Stimulated activated CD8-positive, alpha-beta memory T cell treated with anti-CD3 and anti-CD28 coated beads, Interleukin-4, amount 100 ng/mL, for 4 hours (primary cell): ENCODE measurements around the gene SESTD1.
"Not testable (repeated sequence)": the region's sequence is repeated elsewhere in the genome, so short reads cannot be mapped to it uniquely, and the experiment has no call there.

Experiments used
- DNase-seq, 2 donors: peaks; one replicate each; pipeline ENCODE4 v3.0.0-alpha.2; 2020; ENCODE audit warnings: low read depth in 2 of 2, low spot score in 1 of 2

SESTD1 gene

DNA sequence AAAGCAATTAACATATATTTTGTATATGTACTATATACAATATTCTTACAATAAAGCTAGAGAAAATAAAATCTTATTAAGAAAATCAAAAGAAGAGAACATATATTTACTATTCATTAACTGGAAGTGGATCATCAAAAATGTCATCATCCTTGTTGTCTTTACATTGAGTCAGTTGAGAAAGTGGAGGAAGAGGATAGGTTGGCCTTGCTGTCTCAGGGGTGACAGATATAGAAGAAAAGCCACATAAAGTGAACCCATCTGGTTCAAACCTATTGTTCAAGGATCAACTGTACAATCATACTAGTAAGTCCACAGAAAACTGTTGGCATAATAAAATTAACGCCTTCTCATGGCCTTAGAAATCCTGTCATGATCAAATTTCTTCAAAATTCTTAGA, 26.6 kb downstream of the SESTD1 start:
- DNase-seq = no peak

DNA sequence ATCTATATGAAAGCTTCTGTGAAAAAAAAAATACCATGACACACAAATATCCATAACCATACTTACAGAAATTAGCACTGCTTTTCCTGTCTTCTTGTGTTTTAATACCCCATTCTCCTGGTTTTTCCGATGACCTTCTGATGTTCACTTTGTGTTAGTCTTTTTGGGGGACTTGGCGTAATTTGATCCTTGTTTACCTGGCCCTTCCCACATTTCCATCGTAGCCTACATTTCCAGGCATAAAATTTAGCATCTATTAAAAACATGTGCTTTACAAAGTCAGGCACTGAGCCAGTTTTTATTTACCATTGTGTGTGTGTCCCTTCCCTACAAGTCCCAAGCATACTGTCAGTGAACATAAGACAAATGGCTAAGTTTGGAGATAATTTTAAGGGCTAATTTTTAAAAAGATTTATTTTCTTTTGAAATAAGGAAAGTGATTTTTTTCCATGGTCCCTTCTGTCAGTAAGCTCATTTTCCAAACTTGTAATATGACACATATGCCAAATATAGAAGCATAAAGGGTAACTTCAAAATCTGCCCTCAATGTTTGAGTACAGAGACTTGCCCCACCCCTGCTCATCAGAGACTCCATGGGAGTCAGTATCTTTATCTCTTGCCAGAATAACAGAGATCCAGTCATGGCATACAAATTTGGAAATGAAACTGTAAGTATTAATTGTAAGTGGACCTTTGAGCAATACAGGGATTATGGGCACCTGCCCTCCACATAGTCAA, 27.3 kb downstream of the SESTD1 start:
- no peak for DNase-seq

DNA sequence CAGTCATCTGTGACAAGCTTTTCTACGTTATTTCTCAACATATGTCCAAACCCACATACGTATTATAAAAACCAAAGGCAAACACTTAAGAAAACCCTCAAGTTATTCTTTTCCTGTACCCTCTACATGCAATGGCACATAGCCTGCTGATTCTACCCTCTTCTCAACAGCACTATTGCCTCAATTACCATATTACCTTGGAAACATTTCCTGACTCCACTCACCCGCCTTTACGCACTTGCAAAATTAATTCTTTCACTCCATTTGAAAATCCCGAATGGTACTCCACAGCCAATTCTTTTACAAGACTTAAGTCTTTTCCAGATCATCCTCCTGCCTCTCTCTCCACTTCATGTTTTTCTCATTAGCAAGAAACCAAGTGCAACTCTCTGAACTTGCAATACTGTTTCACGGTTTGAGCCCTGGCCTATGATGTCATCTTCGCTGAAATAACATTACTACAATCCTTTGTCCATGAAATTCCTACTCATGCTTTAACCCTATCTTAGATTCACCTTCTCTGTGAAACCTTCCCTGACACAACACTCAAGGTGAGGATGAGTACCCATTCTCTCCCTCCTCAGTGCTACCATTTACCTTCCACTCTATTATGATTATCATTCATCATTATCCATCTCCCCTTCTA, 29.0 kb downstream of the SESTD1 start:
- DNase-seq = no peak

DNA sequence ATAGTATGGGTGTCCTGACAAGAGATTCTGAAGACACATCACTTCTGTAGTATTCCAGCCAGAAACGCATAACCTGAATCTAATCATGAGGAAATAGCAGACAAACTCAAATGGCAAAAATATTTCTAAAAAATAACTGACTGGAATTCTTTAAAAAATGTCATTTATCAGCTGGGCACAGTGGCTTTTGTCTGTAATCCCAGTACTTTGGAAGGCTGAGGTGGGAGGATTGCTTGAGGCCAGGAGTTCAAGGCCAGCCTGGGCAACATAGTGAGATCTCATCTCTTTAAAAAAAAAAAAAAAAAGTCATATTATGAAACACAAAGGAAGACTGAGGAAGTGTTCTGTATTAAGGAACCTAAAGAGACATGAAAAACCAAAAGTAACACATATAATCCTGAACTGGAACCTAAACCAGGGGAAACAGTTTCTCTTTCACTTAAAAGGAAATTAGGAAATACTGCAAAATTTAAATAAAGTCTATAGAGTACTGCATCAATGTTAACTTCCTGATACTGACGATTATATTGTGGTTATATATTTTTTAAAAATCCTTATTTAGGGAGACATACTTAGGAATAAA, 29.9 kb downstream of the SESTD1 start:
- DNase-seq = no peak

GRCh38 chr2:179233626-179234430, 30.8 kb downstream of the SESTD1 start:
- DNase-seq = no peak

DNA sequence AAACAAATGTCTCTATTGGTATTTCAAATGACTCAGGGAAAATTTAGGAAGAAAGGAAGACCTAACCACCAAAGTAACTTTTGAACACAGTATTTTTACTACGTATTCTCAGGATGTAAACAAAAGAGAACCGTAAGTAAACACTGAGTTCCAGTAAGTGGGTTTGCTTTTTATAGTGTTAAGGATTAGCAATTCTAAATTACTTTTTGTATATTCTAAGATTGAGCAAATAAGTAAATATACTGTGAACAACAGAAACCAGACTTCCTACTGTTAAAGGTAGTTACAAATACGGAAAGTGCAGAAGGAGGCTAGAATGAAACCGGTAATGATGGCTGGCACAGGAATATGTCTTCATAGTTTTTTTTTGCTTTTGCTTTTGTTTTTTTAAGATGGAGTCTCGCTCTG, 31.5 kb downstream of the SESTD1 start:
- DNase-seq = no peak

- DNase-seq = no peak
Observed at GRCh38 chr2:179226961-179227259, 37.7 kb downstream of the SESTD1 start.

DNA sequence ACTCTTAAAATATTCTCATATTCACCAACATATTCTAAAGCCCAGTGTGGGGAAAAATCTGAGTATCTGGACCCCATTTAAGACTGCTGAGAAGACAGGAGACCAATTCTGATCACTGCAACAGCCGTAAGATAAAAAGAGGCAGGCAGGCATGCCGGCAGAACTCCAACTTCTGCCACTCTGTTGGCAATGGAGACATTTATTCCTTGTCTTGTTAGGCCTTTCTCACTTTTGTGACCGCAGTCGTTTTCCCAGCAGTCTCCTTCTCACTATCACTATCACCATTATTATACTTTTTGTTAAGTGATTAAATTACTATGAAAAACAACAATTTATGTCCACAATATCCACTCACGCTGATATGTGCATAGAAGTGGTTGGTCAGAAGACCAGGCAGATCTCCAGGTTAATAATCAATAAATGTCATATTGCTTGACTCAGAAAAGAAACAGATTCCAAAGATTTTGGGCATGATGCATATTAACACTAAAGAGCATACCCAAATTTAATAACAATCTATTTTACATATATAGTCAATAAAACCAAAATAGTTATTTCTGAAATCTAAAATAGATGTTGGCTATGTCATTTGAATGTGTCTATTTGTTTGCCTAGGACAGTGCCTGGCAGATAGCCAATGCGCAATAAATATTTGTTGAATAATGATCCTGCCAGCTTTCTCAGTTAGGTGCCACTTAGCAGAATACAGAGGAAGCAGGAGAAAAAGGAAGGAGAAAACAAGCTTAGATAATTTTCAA, 38.2 kb downstream of the SESTD1 start:
- DNase-seq = no peak

DNA sequence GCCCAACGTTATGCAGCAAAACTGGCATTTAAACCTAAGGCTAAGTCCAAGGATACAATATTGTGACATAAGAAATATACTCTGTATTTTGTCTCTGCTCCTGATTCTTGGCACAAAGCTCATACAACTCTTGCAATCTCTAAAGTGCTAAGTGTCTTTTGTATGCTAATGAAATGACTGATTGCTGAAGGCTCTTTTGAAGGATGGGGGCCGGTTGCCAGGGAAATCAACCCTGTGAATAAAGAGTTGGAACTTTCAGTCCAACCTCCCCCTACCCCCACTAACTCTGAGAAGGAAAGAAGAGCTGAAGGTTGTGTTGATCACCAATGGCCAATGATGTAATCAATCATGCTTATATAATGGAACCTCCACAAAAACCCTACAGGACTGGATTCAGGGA, 40.3 kb downstream of the SESTD1 start:
- DNase-seq = no peak

GRCh38 chr2:179222076-179222475, 42.6 kb downstream of the SESTD1 start:
- no peak for DNase-seq

DNA sequence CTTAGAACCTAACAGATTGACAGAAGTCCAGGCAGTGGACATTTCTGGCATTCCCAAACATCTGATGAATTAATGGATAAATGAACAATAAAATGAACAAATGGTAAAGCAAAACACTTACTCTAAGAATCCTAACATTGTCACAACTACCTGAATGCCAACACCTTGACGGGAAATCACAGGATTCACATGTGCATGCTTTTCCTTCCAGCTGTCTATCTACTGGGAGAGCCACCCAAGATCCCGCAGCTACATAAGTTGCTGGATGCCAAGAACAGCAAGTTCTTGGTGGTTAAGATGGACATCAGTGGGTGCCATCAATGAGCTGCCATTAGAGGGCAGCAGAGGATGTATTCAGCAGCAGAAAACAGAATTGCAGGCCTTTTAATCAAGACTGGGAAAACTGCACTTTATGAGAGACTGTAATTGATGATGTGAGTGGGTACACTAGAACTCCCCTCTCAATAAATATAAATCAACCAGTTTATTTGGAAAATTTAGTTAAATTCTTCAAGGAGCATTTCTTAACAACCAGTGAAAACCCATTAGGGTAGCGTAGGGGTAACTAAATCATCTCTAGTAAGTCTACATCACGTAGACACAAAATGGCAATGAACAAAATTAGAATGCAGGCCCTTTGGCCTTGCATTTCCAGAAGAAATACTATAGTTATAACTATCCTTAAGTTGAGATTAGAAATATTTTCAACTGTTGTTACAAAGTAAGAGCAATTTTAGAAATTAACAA, 45.6 kb downstream of the SESTD1 start:
- peak; percentile 2 to 15 for DNase-seq

- not testable (repeated sequence) for DNase-seq
Observed at GRCh38 chr2:179214671-179215070, 50.0 kb downstream of the SESTD1 start.

DNA sequence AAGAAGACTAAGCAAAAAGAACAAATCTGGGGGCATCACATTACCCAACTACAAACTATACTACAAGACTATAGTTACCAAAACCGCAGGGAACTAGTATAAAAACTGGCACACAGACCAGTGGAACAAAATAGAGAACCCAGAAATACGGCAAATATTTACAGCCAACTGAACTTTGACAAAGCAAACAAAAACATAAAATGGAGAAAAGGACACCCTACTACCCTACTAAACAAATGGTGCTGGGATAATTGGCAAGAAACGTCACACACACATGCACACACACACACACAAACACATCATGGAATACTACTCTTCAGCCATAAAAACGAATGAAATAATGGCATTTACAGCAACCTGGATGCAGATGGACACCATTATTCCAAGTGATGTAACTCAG, 53.3 kb downstream of the SESTD1 start:
- DNase-seq = no peak

DNA sequence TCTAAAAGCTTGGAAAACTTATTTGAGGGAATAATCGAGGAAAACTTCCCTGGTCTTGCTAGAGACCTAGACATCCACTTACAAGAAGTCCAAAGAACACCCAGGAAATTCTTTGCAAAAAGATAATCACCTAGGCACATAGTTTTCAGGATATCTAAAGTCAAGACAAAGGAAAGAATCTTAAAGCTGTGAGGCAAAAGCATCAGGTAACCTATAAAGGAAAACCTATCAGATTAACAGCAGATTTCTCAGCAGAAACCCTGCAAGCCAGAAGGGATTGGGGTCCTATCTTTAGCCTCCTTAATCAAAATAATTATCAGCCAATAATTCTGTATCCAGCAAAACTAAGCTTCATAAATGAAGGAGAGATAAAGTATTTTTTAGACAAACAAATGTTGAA, 56.4 kb downstream of the SESTD1 start:
- DNase-seq = not testable (repeated sequence)

DNA sequence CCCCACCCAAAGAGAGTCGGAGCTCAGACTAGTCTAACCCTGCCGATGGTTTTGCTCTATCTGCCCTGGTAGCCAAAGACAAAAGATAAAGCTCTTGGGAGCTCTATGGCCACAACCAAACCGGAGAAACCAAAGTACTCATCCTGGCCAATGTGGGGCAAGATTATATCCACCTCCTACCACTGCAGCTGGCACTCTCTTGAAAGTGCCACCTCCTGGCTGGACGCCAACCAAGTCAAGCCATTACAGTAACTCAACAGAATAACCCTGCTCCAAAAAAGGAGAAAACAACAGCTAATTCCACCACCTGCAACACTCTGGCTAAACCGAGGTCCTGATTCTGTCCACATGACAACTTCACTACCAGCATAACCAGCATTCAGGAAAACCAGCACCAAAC, 57.6 kb downstream of the SESTD1 start:
- DNase-seq = no peak

GRCh38 chr2:179201869-179202268, 62.8 kb downstream of the SESTD1 start:
- DNase-seq = no peak

- DNase-seq = not testable (repeated sequence)
Observed at GRCh38 chr2:179195926-179196590, 68.6 kb downstream of the SESTD1 start.

- DNase-seq = no peak
Observed at GRCh38 chr2:179195141-179195540, 69.5 kb downstream of the SESTD1 start.

GRCh38 chr2:179193759-179194394, 70.8 kb downstream of the SESTD1 start:
- DNase-seq = no peak
